Liver (tissue), 3 donors: ENCODE measurements around the gene ZNF541.

Experiments used
- EGR1 ChIP-seq, 2 donors: IDR thresholded peaks; 2 replicates each; pipeline ENCODE4 v1.6.1; 2016 to 2018; ENCODE audit warnings: antibody characterized with exemption in 2 of 2, low read depth in 2 of 2
- GABPA ChIP-seq, 2 donors: IDR thresholded peaks in 1 of 2; conservative IDR thresholded peaks in 1 of 2; 2 replicates each; pipeline ENCODE4 v1.6.1; 2016; ENCODE audit warnings: antibody characterized with exemption in 2 of 2, mild to moderate bottlenecking in 1 of 2, moderate library complexity in 1 of 2
- HNF4G ChIP-seq: IDR thresholded peaks from 2 replicates; pipeline ENCODE4 v1.6.1; 2016; ENCODE audit warnings: antibody characterized with exemption
- TAF1 ChIP-seq: conservative IDR thresholded peaks from 2 replicates; pipeline ENCODE4 v1.6.1; 2016; ENCODE audit warnings: antibody characterized with exemption, mild to moderate bottlenecking
- TF ChIP-seq, protein P1 (sequence below): fragments of 150-350 bp; IDR thresholded peaks from 2 replicates; pipeline ENCODE4 v1.5.1; 2017; ENCODE audit warnings: improper control_type of control experiment, low read depth, low read length; ENCODE audit not compliant: missing input control
- TF ChIP-seq, protein P2 (sequence below): IDR thresholded peaks from 2 replicates; pipeline ENCODE4 v1.6.1; 2016; ENCODE audit warnings: antibody characterized with exemption, mild to moderate bottlenecking
- TF ChIP-seq, protein P3 (sequence below): IDR thresholded peaks from 2 replicates; pipeline ENCODE4 v1.6.1; 2016; ENCODE audit warnings: antibody characterized with exemption
- donor health status: healthy.
- donor health status: healthy.

DNA sequence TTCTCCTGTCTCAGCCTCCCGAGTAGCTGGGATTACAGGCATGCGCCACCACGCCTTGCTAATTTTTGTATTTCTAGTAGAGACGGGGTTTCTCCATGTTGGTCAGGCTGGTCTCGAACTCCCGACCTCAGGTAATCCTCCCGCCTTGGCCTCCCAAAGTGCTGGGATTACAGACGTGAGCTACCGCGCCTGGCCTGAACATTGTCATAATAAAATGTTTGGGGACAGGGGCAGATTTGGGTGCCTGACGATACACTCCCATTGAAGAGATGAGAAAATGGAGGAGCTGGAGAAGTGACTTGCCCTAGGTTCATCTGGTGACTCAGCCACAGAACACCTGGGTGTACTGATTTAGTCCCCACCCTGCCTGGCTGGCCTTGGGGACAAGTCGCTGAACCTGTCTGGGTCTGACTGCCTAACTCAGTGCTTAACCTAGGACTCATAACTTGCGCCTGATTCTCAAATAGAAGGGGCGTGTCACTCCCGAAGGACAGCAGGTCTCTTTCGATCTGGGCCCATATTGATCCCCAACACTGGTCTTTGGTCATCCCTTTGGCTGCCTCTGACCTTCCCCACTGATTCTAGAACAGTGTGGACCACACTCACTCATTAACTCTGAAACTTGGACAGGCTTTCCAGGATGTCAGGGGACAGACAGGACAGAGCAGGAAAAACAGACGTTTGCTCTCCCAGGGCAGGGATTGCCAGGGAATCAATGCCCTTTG, 28.4 kb upstream of the ZNF541 start:
- TF ChIP-seq, protein P1, sequence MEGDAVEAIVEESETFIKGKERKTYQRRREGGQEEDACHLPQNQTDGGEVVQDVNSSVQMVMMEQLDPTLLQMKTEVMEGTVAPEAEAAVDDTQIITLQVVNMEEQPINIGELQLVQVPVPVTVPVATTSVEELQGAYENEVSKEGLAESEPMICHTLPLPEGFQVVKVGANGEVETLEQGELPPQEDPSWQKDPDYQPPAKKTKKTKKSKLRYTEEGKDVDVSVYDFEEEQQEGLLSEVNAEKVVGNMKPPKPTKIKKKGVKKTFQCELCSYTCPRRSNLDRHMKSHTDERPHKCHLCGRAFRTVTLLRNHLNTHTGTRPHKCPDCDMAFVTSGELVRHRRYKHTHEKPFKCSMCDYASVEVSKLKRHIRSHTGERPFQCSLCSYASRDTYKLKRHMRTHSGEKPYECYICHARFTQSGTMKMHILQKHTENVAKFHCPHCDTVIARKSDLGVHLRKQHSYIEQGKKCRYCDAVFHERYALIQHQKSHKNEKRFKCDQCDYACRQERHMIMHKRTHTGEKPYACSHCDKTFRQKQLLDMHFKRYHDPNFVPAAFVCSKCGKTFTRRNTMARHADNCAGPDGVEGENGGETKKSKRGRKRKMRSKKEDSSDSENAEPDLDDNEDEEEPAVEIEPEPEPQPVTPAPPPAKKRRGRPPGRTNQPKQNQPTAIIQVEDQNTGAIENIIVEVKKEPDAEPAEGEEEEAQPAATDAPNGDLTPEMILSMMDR, result no peak
- TF ChIP-seq EGR1 (IDR thresholded peaks at IDR 0.05; ENCODE audit: low read depth in 2 of 2) (no peak), TAF1 (peak; percentile 41), HNF4G (peak; percentile 46), GABPA (IDR thresholded peaks at IDR 0.05 in 1 of 2, conservative IDR thresholded peaks at IDR 0.05 in 1 of 2) (no peak)
- TF ChIP-seq, protein P2, sequence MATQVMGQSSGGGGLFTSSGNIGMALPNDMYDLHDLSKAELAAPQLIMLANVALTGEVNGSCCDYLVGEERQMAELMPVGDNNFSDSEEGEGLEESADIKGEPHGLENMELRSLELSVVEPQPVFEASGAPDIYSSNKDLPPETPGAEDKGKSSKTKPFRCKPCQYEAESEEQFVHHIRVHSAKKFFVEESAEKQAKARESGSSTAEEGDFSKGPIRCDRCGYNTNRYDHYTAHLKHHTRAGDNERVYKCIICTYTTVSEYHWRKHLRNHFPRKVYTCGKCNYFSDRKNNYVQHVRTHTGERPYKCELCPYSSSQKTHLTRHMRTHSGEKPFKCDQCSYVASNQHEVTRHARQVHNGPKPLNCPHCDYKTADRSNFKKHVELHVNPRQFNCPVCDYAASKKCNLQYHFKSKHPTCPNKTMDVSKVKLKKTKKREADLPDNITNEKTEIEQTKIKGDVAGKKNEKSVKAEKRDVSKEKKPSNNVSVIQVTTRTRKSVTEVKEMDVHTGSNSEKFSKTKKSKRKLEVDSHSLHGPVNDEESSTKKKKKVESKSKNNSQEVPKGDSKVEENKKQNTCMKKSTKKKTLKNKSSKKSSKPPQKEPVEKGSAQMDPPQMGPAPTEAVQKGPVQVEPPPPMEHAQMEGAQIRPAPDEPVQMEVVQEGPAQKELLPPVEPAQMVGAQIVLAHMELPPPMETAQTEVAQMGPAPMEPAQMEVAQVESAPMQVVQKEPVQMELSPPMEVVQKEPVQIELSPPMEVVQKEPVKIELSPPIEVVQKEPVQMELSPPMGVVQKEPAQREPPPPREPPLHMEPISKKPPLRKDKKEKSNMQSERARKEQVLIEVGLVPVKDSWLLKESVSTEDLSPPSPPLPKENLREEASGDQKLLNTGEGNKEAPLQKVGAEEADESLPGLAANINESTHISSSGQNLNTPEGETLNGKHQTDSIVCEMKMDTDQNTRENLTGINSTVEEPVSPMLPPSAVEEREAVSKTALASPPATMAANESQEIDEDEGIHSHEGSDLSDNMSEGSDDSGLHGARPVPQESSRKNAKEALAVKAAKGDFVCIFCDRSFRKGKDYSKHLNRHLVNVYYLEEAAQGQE, result peak; percentile 77
- TF ChIP-seq, protein P3, sequence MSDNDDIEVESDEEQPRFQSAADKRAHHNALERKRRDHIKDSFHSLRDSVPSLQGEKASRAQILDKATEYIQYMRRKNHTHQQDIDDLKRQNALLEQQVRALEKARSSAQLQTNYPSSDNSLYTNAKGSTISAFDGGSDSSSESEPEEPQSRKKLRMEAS, result peak; percentile 81
